Measurements from ENCODE around the gene TMEM129.
"Not testable (repeated sequence)": the region's sequence is repeated elsewhere in the genome, so short reads cannot be mapped to it uniquely, and the experiment has no call there.

TMEM129 gene

DNA sequence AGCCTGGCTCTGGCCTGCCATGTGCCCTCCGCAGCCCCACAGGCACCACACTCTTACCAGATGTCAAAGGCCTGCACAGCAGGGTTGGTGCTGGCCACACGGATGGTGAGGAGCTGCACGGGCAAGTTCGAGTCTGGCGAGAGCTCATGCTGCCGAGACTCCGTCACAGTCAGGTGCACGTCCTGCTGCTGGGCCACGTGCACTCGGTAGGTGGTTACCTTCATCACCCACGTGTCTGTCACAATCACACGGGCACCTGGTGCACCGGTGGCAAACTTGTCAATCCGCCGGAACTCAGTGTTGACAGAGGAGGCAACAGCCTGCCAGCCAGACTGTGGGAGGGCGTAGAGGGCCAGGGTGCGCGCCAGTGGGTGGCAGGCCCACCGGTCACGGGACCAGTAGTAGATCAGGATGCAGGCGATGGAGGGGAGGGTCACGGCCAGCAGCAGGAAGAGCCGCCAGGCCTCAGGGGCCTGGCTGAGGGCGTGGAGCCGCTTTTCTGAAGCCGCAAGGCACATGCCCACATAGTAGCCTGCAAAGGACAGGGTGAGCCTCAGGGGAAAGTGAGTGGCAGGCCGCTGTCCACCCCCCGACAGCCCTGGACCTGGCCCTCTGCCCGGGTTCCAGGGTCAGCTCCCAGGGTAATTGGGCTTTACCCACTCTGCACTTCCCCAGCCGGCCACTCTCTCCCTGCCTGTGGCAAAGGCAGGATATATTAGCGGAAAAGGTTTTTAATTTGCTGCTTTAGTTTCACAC, 2.9 kb downstream of the TMEM129 start:
- no peak for DNase-seq

DNA sequence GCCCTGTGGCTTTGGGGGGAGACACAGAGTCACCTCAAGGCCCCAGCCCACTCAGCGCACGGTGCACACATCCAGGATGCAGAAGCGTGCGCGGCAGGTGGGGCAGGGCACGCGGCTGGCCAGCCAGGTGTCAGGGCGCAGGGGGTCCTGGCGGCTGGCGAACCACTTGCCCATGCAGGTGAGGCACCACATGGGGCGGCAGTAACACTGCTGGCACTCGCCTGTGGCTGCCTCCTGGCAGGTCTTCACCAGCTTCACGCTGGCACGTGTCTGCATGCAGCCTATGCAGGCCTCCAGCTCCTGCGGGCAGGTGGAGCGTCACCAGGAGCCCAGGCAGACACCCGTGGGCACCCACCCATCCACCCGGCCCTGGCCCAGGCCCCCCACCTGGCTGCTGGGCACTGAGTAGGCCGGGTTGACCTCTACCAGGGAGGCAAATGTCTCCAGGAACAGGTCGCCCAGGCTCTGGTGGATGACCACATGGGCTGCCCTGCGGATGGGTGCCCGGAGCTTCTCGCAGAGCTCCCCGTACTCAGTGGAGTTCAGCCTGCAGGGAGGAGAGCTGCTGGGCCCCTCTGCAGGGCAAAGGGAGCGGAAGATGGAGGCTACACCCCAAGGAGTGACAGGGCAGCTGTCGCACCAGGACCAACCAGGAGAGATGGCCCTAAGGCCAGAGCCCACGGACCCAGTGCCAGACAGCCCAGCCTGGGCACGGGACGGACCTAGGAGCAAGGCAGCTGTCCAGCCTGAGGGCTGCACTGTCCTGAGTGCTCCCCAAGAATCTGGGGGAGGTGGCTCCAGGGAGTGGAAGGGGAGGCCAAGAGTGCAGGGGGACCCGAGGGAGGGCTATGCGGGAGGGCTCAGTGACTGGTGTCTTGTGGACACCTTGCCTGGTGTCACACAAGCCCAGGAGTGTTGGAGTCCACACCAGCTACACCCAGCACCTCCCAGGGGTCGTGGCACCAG, 3.7 kb downstream of the TMEM129 start:
- no peak for DNase-seq

DNA sequence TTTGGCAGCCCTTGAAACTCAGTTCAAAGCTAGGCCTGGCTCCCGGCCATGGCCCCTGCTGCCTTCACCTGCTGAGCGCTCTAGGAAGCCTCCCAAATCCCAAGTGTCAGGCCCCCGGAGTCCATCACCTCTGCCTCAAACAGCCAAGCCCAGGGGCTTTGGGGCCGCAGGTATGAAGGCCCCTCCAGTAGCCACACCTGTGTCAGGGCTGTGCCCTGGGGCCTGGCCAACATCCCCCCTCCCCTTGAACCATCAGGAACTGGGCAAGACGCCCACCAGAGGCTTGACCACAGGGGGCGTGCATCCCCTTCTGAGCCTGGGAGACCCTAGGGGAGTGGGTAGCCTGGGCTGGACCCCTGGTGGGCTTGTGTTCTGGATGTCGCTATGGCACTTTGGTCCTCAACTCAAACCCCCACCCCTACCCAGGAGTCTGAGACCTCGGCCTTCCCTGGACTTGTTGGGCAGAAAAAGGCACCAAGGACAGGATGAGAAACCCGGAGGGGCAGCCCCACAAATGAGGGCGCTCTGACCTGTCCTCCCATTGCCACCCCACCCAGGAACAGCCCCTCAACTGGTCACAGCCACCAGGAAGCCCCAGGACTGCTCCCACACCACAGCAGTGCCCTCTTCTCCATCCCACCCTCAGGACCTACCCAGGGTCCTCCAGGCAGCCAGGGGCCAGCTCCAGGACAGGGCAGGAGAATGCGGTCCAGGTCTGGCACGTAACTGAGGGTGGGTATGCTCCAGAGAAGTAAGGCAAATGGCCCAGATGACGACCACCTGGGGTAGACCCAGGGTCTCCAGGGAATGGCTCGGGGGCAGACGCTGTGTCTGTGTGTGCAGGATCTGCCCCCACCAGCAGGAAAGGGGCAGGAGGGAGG, 4.8 kb downstream of the TMEM129 start:
- no peak for DNase-seq

DNA sequence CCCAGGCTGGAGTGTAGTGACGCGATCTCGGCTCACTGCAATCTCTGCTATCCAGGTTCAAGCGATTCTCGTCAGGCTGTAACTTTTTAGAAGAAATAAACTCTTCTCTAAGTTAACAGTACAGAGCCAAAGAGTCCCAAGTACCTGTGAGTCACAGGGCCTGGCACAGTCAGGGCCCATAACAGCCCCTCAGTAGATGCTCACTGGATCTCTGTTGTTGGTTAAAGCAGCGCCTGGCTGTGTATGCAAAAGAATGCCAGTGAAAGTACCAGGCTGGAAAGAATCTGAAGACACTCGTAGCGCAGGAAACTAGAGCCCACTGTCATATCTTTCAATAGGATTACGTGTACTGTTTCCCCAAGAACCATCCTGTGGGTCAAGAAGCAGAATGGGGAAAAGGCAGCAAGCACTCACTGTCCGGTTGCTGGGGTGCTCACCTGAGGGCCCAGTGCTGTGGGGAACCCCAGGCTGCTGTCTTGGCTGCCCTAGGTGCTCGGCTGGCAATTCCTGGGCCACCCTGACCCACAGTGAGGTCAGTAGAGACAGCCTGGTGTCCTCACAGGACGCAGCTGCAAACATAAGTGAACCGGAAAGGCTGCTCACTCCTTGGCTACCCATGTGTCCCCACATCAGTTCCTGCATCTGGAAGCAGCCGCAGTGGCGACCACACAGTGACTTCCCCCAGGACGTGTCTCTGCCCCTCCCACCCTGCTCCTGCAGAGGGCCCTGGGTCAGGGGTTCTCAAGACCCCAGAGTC, 5.9 kb downstream of the TMEM129 start:
- DNase-seq: peak; percentile 62

DNA sequence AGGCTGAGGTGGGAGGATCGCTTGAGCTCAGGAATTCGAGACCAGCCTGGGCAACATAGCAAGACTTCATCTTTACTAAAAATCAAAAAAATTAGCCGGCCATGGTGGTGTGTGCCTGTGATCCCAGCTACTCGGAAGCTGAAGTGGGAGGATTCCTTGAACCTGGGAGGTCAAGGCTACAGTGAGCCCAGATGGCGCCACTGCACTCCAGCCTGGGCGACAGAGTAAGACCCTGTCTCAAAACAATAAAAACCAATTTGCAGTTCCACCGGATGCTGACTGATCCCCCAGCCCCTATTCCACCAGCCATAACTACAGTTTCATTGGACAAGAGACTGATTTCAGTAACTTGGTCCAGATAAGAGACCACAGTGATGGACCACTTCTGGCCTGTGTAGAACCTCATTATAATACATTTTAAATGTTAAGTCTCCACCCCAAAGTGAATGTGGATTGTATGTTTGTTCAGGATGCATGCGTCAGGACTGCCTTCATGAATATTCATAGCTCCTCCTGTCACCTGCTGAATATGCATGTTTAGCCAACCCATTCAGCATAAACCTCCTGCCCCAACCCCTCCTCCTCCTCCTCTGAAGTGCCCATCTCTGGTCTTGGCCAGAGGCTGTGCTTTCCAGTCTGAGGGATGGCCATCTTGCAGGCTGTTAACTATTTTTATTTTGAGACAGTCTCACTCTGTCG, 6.7 kb downstream of the TMEM129 start:
- DNase-seq: no peak

DNA sequence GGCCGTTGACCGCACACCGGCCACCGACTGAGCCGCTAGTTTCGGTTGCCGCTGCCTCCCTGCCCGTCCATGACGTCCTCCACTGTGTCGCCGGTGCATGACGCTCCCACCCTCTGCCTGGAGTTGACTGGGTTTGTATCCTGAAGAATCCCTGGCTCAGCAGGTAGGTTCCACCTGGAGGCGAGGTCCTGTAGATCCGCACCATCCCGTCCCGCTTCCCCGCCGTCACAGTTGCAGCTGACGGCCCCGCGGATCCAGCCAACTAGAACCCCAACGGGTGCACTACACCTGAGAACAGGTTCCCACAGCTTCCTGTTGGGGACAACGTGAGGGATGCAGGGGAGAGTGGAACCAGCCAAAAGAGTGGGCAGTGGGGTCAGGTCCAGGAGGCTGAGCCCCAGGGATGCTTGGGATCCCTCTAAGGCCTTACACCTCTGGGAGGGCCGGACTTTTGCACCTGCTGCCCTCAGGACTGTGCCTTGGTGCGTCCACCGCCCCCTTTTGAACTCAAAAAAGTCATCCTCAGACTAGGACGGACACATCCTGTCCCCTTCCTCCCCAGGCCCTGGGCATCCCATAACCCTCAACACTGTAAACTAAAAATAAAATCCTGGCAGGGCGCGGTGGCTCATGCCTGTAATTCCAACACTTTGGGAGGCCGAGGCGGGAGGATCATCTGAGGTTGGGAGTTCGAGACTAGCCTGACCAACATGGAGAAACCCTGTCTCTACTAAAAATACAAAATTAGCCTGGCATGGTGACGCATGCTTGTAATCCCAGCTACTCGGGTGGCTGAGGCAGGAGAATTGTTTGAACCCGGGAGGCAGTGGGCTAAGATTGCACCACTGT, 7.9 kb downstream of the TMEM129 start:
- DNase-seq: no peak

DNA sequence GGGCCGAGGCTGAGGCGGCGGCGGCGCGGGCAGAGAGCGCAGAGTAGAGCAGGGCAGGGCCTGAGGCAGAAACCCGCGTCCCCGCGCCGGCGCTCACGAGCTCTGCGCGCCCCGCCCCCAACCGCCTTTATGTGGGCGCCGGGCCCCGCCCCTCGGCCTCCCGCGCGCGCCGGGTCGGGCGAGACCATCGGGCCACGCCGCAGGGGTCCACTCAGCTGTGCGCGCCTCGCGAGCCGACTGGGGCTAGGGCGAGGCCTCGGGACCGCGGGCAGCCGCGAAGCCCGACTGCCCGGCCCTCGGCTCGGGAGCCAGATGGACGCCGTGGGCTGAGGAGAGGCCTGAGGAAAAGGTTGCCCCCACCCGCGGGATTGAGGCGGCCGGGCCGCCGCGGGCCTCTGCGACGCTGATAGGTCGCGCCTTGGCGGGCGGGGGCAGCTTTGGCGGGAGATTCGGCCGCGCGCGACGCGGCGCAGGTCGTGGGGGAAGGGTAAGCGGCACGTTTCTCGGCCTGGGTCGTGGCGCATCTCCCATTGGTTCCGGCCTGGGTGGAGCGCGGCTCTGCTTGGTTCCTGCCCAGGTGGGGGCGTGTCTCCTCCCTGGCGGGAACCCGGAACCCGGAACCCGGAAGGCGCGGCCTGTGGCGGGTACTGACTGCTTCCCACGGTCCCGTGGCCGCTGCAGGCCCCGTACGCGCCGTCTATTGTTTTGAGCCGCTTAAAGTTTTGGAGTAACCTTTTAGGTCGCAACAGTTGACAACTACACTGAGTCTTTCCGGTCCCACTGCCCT, 8.7 kb downstream of the TMEM129 start, which contains the start of gene SLBP:
Gene SLBP (minus strand): TSS at position 104 of the 787 bp plus-strand sequence. CDS start 131 bp downstream, outside the sequence.
- peak; percentile 98 for DNase-seq

DNA sequence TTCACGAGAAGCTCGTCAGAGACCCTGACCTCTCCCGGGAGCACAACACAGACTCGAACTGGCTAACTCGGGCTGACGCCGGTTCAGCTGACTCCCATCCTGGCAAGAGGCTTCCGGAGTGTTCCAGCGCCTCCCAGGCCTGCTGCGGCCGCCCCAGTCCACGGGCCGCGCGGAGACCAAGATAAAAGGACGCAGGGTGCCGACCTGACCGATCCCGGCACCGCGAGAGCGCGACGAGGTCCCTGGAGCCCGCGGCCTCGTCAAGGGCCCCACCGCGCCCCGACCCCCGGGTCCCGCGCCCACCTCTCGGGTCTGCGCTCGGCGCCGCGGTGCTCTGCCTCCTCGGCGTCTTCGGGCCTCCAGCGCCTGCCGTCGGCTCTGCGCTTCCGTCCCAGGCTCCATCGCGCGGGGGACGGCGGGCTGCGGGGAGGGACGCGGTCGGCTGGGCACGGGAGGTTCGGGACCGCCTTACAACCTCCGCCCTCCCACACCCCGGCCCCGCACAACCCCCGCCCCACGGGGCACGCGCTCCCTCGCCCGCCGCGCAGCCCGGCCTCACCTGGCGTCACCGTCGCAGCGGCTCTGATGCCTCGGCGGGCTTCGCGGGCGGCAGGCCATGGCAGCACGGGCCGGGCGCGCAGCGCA, 9.4 kb downstream of the TMEM129 start:
- peak; percentile 27 for DNase-seq

DNA sequence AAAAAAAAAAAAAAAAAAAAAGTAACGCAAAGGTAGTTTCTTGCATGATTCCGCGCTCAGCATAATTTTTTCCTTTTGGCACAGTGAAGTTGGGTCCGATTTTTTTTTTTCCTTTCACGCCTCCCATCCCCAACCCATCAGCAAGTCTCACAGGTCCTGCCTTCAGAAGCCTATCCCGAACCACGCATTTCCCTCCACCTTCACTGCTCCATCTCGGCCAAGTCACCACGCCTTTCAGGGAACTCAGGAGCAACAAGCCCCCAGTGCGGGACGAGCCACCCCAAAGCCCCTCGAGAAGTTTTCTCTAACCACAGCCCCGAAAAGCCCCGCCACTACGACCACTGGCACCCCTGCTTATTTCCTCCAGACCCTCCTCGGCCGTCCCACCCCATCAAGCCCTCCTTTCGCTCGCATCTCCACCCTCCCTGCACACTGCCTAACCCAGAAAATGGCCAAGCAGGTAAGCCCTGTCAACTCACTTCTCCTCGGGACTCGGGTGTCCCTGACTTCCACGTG, 10.0 kb downstream of the TMEM129 start:
- no peak for DNase-seq

DNA sequence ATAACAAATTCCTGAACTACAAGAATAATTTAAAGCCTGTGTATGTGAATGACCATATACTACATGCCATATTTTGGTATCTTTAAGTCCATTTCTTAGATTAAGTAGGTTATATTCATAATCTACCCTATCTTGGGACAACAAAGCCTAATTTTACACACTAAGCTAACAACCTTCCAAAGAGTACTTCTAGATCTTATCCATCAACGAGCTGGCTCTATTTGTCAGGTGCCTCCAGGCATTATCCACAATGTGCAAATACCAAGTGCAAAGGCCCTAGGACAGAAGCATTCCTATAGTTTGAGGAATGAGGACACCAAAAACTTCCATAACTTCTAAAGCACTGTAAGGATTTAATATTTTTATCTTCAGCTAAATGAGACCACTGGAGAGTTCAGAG, 12.5 kb downstream of the TMEM129 start:
- DNase-seq: no peak

DNA sequence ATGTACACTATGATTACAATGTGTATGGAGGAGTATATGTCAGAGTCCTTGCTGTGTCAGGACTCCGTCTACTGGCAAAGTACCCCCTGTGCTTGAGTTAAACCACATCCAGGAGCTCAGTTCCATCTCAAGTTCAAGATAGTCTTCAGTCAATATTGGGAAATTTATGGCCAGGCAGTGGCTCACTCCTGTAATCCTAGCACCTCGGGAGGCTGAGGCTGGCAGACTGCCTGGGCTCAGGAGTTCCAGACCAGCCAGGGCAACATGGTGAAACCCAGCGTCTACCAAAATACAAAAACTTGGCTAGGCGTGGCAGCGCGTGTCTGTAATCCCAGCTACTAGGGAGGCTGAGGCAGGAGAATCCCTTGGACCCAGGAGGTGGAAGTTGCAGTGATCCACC, 14.8 kb downstream of the TMEM129 start:
- DNase-seq: no peak

DNA sequence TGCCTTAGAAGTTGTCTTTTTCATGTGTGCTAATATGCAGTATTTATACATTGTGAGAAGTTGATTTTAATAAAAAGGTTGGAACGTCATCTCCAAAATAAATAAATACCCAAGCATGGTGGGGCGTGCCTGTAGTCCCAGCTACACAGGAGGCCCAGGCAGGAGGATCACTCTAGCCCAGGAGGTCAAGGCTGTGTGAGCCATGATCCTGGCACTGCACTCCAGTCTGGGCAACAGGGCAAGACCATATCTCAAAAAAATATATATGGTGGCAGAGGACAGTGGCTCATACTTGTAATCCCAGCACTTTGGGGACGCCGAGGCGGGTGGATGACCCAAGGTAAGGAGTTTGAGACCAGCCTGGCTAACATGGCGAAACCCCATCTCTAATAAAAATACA, 15.4 kb downstream of the TMEM129 start:
- no peak for DNase-seq

DNA sequence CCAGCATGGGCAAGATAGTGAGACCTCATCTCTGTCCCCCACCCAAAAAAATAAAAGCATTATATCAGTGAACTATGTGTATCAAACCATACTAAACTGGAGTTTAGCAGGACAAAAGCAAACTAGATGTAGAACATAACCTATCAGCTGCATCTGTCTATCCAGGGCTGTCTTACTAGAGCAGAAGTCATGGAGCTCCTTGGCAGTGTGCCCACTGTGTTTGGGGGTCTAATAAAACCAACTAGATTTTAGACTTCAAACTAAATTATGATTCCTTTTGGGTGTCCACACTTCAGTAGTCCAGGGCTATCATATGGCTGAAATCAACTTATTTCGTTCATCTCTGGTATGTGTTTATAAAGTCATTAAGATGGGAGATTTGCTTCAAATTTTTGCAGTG, 17.3 kb downstream of the TMEM129 start:
- no peak for DNase-seq

DNA sequence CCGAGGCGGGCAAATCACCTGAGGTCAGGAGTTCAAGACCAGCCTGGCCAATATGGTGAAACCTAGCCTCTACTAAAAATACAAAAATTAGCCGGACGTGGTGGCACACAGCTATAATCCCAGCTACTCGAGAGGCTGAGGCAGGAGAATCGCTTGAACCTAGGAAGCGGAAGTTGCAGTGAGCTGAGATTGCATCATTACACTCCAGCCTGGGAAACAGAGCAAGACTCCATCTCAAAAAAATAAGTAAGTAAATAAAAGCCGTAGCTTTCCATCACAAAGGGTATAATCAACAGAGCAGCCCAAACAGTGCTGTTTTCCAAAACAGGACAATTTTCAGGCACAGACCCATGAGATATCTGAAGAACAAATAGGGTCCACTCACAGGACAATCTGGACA, 19.5 kb downstream of the TMEM129 start:
- not testable (repeated sequence) for DNase-seq

DNA sequence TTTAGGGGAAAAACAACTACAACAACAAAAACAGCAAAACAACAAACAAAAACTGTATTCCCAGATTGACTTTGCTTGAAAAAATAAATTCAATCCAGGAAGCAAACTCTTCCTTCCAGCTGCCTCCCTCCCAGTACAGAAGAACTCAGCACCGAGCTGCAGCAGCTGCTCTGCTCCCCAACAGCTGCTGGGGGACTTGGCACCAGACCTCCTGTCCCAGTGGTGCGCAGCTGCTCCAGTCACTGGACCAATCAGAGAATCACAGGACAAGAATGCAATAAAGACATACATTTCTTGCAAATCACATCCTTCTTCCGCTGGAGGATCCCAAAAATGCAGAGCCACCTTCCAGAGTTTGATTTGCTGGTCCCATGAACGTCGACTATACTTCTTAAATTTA, 25.2 kb downstream of the TMEM129 start:
- DNase-seq: no peak

DNA sequence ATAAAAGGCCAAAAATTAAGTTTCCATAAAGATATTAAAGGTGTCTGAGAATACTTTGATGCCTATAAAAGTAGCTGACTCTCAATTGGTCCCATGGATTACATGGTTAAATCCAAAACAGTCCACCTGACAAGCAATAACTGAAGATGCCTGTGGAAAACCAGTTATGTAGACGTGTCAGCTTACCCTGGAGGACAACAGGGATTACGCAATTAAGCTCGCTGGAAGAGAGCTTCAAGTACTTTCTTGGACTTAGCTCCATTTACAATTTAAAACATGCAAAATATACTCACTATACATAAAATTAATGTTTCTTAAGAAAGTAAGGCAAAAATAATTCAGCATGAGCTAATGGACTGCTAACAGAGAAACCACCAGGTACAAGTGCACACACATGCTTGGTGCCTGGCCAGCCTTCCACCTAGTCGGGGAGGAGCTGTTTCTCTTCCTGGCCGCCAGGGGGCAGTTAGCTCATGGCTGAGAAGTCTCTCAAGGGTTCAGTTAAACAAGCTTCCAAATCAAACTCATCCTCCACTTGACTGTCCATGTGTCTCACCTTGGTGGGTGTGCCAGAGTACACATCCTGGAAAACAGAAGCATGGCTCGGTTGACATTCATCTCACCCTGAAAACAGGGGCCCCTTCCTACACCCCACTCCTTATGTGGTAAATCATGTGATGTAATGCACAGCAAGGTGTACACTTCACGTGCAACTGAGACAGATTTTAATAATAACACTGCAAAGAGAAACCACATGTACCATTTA, 27.8 kb downstream of the TMEM129 start:
- peak; percentile 79 for DNase-seq

DNA sequence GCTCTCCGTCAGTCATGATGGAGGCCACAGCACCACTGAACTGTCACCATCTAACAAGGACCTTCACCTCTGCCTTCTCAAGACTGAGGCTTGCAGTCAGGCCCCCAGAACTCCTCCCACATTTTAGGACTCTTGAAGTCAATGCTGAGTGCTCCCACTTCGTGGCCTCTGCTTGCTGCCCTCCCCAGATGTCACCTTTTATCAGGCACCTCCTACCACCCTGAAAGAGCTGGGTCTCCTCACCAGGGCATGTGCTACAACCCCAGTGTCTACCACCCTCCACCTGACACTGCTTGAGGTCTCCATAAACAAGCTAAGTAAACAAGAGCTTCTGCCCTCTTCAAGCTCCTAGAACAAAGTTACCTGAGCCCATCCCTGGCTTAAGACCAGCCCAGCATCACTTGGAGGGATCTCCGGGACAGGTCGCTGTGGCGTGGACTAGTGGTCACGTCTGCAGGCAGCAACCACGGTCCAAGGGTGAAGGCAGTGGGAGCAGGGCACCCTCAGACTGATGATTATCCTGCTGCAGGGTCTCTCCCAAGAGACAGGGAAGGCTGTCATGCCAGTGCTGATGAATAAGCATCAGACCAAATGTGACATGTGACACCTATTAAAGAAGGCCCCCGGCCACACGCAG, 29.3 kb downstream of the TMEM129 start:
- no peak for DNase-seq

DNA sequence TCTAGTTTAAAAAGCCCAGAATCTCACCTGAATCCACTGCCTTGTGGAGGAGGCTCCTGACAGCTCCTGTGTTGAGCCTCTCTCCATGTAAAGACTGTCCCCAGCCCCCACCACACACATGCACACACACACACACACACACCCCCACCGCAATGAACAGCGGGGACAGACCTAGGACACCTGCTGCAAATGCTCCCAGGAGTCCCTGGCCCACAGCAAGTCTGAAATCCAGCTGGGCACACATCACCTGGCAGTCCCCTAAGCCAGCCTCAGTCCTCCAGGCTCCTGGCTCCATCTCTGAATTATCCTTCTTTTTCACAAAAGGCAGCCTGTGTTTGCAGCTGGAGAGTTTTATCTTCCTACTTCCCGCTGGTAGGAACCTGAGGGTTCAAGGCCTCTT, 30.4 kb downstream of the TMEM129 start:
- DNase-seq: no peak
